Measurements from ENCODE around the gene CCDC88A. TPM values are rescaled to one million over a fixed set of nuclear protein-coding genes. Genes with fewer than 3 reads are reported as not detected.

The CCDC88A gene
- total RNA-seq, 1 donor from 2014 or later: 54.9 TPM

- no peak overlapping the region for H3K4me3 Mint-ChIP-seq (ENCODE audit: unreplicated experiment)
- H3K27ac Mint-ChIP-seq (ENCODE audit: unreplicated experiment): no peak overlapping the region
- peaks cover 2% of the 10 kb centered on the region for H3K27me3 Mint-ChIP-seq (ENCODE audit: unreplicated experiment)
- H3K9me3 Mint-ChIP-seq (ENCODE audit: unreplicated experiment): no peaks in the 10 kb centered on the region
- DNase-seq (ENCODE audit: extremely low spot score, unreplicated experiment): no peak
- H3K4me1 Mint-ChIP-seq (ENCODE audit: unreplicated experiment): peaks cover 9% of the 10 kb centered on the region
- H3K36me3 Mint-ChIP-seq (ENCODE audit: unreplicated experiment): no peaks in the 10 kb centered on the region
- TF ChIP-seq CTCF (IDR thresholded peaks at IDR 0.05): no peak
These were observed 10.7 kb upstream of the CCDC88A start for GRCh38 chr2:55430211-55430975.

DNA sequence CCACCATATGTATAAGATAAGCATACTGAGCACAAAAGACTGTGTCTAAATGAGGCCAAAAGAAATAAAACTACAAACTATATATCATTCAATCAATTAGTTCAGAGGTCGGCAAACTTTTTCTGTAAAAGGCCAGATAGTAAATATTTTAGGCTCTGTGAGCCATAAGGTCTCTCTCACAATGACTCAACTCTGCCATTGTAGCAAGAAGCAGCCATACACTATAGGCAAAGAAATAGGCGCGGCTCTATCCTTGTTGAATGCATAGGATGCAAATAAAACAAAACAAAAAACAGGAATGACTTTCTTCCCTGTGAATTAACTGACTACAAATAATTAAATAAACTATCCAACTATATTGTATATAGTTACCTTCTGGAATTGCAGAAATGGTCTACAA is 8.6 kb upstream of the CCDC88A start:
- DNase-seq (ENCODE audit: extremely low spot score, unreplicated experiment): no peak
- Mint-ChIP-seq H3K36me3 (ENCODE audit: unreplicated experiment) (no peaks in the 10 kb centered on the region), H3K27ac (ENCODE audit: unreplicated experiment) (no peak overlapping the region), H3K9me3 (ENCODE audit: unreplicated experiment) (no peaks in the 10 kb centered on the region), H3K4me1 (ENCODE audit: unreplicated experiment) (peaks cover 13% of the 10 kb centered on the region), H3K4me3 (ENCODE audit: unreplicated experiment) (no peak overlapping the region), H3K27me3 (ENCODE audit: unreplicated experiment) (peaks cover 2% of the 10 kb centered on the region)
- no peak for TF ChIP-seq CTCF (IDR thresholded peaks at IDR 0.05)

GRCh38 chr2:55425431-55425831 is 5.8 kb upstream of the CCDC88A start:
- Mint-ChIP-seq H3K36me3 (ENCODE audit: unreplicated experiment) (no peaks in the 10 kb centered on the region), H3K27ac (ENCODE audit: unreplicated experiment) (peak overlapping the region; percentile 37)
- no peak for DNase-seq (ENCODE audit: extremely low spot score, unreplicated experiment)

GRCh38 chr2:55422876-55423665 is 3.4 kb upstream of the CCDC88A start:
- H3K9me3 Mint-ChIP-seq (ENCODE audit: unreplicated experiment): no peaks in the 10 kb centered on the region
- H3K27me3 Mint-ChIP-seq (ENCODE audit: unreplicated experiment): no peaks in the 10 kb centered on the region
- no peak overlapping the region for H3K27ac Mint-ChIP-seq (ENCODE audit: unreplicated experiment)
- peaks cover 16% of the 10 kb centered on the region for H3K4me1 Mint-ChIP-seq (ENCODE audit: unreplicated experiment)
- no peak for DNase-seq (ENCODE audit: extremely low spot score, unreplicated experiment)
- no peak for TF ChIP-seq CTCF (IDR thresholded peaks at IDR 0.05)
- no peak overlapping the region for H3K4me3 Mint-ChIP-seq (ENCODE audit: unreplicated experiment)
- H3K36me3 Mint-ChIP-seq (ENCODE audit: unreplicated experiment): no peaks in the 10 kb centered on the region

More at GRCh38 chr2:55425431-55425831, 5.8 kb upstream of the CCDC88A start:
- no peaks in the 10 kb centered on the region for H3K9me3 Mint-ChIP-seq (ENCODE audit: unreplicated experiment)
- H3K4me3 Mint-ChIP-seq (ENCODE audit: unreplicated experiment): no peak overlapping the region
- H3K27me3 Mint-ChIP-seq (ENCODE audit: unreplicated experiment): peaks cover 1% of the 10 kb centered on the region
- TF ChIP-seq CTCF (IDR thresholded peaks at IDR 0.05): no peak
- peaks cover 8% of the 10 kb centered on the region for H3K4me1 Mint-ChIP-seq (ENCODE audit: unreplicated experiment)

GRCh38 chr2:55421326-55421725 is 1.7 kb upstream of the CCDC88A start:
- H3K4me1 Mint-ChIP-seq (ENCODE audit: unreplicated experiment): peaks cover 27% of the 10 kb centered on the region
- H3K27ac Mint-ChIP-seq (ENCODE audit: unreplicated experiment): no peak overlapping the region
- no peak for TF ChIP-seq CTCF (IDR thresholded peaks at IDR 0.05)
- H3K27me3 Mint-ChIP-seq (ENCODE audit: unreplicated experiment): no peaks in the 10 kb centered on the region
- H3K4me3 Mint-ChIP-seq (ENCODE audit: unreplicated experiment): peak overlapping the region; percentile 8
- no peak for DNase-seq (ENCODE audit: extremely low spot score, unreplicated experiment)
- H3K9me3 Mint-ChIP-seq (ENCODE audit: unreplicated experiment): no peaks in the 10 kb centered on the region
- no peaks in the 10 kb centered on the region for H3K36me3 Mint-ChIP-seq (ENCODE audit: unreplicated experiment)

Measured in osteocyte (in vitro differentiated cells).